Transverse colon (tissue), 4 donors: Measurements from ENCODE around the gene MRPS21. TPM values are rescaled to one million over a fixed set of nuclear protein-coding genes. Genes with fewer than 3 reads are reported as not detected.
"Not testable (repeated sequence)": the region's sequence is repeated elsewhere in the genome, so short reads cannot be mapped to it uniquely, and the experiment has no call there.

Experiments used
- DNase-seq: peaks from one replicate; pipeline ENCODE4 v3.0.0-alpha.2; 2019
- H3K27ac ChIP-seq, 4 donors: fragments of 200-600 bp; sonication (generic); 2 replicates each; pipeline ENCODE4 v1.5.1; 2016 to 2018; ENCODE audit warnings: inconsistent platforms in 4 of 4
- H3K27me3 ChIP-seq: fragments of 200-600 bp; sonication (generic); 2 replicates; pipeline ENCODE4 v1.5.1; 2017; ENCODE audit warnings: inconsistent platforms
- H3K36me3 ChIP-seq, 4 donors: fragments of 200-600 bp; sonication (generic); 2 replicates each; pipeline ENCODE4 v1.5.1; 2017 to 2019; ENCODE audit warnings: inconsistent platforms in 4 of 4
- H3K4me1 ChIP-seq, 4 donors: fragments of 200-600 bp; sonication (generic); 2 replicates each; pipeline ENCODE4 v1.5.1; 2017 to 2020; ENCODE audit warnings: inconsistent platforms in 4 of 4
- H3K4me3 ChIP-seq, 4 donors: fragments of 200-600 bp; sonication (generic); 1 replicate in 1 of 4; 2 replicates in 3 of 4; pipeline versions ENCODE4 v1.5.1 to v1.6.1; 2017 to 2019; ENCODE audit warnings: inconsistent platforms in 4 of 4
- H3K9me3 ChIP-seq, 2 donors: fragments of 200-600 bp; sonication (generic); 2 replicates each; pipeline ENCODE4 v1.5.1; 2017 to 2019; ENCODE audit warnings: inconsistent platforms in 2 of 2
- EP300 ChIP-seq: sonication (generic); formaldehyde crosslinking; IDR thresholded peaks from one replicate; pipeline ENCODE4 v1.6.1; 2017; ENCODE audit warnings: antibody characterized with exemption, low read depth
- POLR2A ChIP-seq: fragments of 450-650 bp; IDR thresholded peaks from one replicate; pipeline ENCODE4 v1.6.1; 2016; ENCODE audit warnings: antibody characterized with exemption, mild to moderate bottlenecking, moderate library complexity
- POLR2AphosphoS5 ChIP-seq, 3 donors: sonication (generic); formaldehyde crosslinking; IDR thresholded peaks; one replicate each; pipeline ENCODE4 v1.6.1; 2016; ENCODE audit warnings: antibody characterized with exemption in 3 of 3
- WGBS, 2 donors: methylation state at CpG; one replicate each; pipeline ENCODE4 v1.1.5; 2018; ENCODE audit warnings: low coverage in 1 of 2; 5-methylcytosine and 5-hydroxymethylcytosine counted together
- in situ Hi-C, 4 donors: fragments of 200-750 bp; cut with MboI; loops; one replicate each; pipeline versions ENCODE4 v1.15.0 to v1.15.1; 2017; ENCODE audit warnings: low sequenced_read_pairs in 3 of 4, low pct_ligation_motif_present in 1 of 4, low pct_unique_long_range_greater_than_20kb in 1 of 4
- intact Hi-C: fragments of 100-400 bp; cut with DNase I; formaldehyde crosslinking; loops from one replicate; pipeline ENCODE4 v1.15.1; 2023; ENCODE audit warnings: low total_unique reads
- total RNA-seq, 4 donors: library from RNA; depleted of rRNA; stranded (reverse); fragments of >200 nt; gene quantifications; one replicate each; pipeline ENCODE4 v1.1.0, GENCODE V29; 2016
- TF ChIP-seq, protein P1 (sequence below), 5 experiments: fragments of 200-600 bp in 3 of 5; fragments of 450-650 bp in 2 of 5; sonication (generic) in 3 of 5; IDR thresholded peaks; 1 replicate in 2 of 5; 2 replicates in 3 of 5; pipeline ENCODE4 v1.5.1; 2016 to 2017; ENCODE audit warnings: antibody characterized with exemption in 5 of 5, inconsistent platforms in 3 of 5, mild to moderate bottlenecking in 2 of 5, moderate library complexity in 1 of 5

The MRPS21 gene
- total RNA-seq, 4 donors from 2014 or later, result 8.6 to 31.6 (median 25.7) TPM

GRCh38 chr1:150302338-150302737 lies 8.7 kb downstream of the MRPS21 start:
- intact Hi-C loops, result no loop called here
- WGBS, 2 donors, result 87% methylated on average over 6 of the region's 6 CpGs; no CpG with 5 or more reads in 1 of the 2 donors
- Histone ChIP-seq H3K4me3 (no peak overlapping the region), H3K4me1 (peaks cover 0 to 9% (median 0%) of the 10 kb centered on the region in 4 donors), H3K27ac (no peak overlapping the region), H3K27me3 (no peaks in the 10 kb centered on the region), H3K36me3 (peaks cover 0 to 7% (median 0%) of the 10 kb centered on the region in 4 donors), H3K9me3 (no peaks in the 10 kb centered on the region)
- in situ Hi-C loops, result no loop called here
- no peak for DNase-seq
- TF ChIP-seq EP300 (no peak), POLR2AphosphoS5 (IDR thresholded peaks at IDR 0.05) (no peak), POLR2A (no peak)
- TF ChIP-seq, protein P1, sequence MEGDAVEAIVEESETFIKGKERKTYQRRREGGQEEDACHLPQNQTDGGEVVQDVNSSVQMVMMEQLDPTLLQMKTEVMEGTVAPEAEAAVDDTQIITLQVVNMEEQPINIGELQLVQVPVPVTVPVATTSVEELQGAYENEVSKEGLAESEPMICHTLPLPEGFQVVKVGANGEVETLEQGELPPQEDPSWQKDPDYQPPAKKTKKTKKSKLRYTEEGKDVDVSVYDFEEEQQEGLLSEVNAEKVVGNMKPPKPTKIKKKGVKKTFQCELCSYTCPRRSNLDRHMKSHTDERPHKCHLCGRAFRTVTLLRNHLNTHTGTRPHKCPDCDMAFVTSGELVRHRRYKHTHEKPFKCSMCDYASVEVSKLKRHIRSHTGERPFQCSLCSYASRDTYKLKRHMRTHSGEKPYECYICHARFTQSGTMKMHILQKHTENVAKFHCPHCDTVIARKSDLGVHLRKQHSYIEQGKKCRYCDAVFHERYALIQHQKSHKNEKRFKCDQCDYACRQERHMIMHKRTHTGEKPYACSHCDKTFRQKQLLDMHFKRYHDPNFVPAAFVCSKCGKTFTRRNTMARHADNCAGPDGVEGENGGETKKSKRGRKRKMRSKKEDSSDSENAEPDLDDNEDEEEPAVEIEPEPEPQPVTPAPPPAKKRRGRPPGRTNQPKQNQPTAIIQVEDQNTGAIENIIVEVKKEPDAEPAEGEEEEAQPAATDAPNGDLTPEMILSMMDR (IDR thresholded peaks at IDR 0.05), result no peak

DNA sequence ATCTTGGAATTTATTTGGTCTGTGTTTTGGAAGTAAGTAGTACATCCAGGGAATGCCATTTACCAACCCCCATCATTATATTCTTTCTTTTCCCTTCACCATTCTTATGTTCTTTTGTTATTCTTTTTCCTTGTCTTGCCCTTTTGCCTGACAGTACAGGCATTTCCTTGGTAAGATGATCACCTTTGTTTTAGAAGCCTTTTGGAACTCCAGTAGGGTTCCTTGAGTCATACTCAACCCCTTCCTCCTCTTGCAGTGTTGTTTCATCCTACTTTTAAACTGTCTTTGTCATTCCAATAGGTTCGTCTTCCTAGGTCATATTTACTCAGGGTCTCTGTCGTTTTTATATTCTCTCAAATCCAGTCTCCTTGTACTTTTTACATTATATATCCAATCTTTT lies 9.2 kb downstream of the MRPS21 start:
- no peaks in the 10 kb centered on the region for H3K9me3 ChIP-seq
- peaks cover 0 to 6% (median 2%) of the 10 kb centered on the region in 4 donors for H3K36me3 ChIP-seq
- intact Hi-C loops (no loop called here), in situ Hi-C loops (no loop called here)
- TF ChIP-seq POLR2A (no peak), EP300 (no peak), POLR2AphosphoS5 (IDR thresholded peaks at IDR 0.05) (no peak)
- TF ChIP-seq, protein P1 (IDR thresholded peaks at IDR 0.05), result no peak
- no peak overlapping the region for H3K27ac ChIP-seq
- peaks cover 0 to 9% (median 0%) of the 10 kb centered on the region in 4 donors for H3K4me1 ChIP-seq
- no peak overlapping the region for H3K4me3 ChIP-seq
- no peak for DNase-seq
- no peaks in the 10 kb centered on the region for H3K27me3 ChIP-seq
- WGBS, 2 donors, result 77 to 83% methylated on average over 2 of the region's 2 CpGs

- H3K4me3 ChIP-seq, H3K36me3 ChIP-seq, H3K27me3 ChIP-seq, H3K27ac ChIP-seq, DNase-seq, H3K9me3 ChIP-seq, H3K4me1 ChIP-seq, intact Hi-C loops, in situ Hi-C loops: not testable (repeated sequence)
- 92 to 93% methylated on average over 4 to 9 of the region's 9 CpGs for WGBS, 2 donors
Observed at GRCh38 chr1:150308585-150308984, 14.9 kb downstream of the MRPS21 start.

DNA sequence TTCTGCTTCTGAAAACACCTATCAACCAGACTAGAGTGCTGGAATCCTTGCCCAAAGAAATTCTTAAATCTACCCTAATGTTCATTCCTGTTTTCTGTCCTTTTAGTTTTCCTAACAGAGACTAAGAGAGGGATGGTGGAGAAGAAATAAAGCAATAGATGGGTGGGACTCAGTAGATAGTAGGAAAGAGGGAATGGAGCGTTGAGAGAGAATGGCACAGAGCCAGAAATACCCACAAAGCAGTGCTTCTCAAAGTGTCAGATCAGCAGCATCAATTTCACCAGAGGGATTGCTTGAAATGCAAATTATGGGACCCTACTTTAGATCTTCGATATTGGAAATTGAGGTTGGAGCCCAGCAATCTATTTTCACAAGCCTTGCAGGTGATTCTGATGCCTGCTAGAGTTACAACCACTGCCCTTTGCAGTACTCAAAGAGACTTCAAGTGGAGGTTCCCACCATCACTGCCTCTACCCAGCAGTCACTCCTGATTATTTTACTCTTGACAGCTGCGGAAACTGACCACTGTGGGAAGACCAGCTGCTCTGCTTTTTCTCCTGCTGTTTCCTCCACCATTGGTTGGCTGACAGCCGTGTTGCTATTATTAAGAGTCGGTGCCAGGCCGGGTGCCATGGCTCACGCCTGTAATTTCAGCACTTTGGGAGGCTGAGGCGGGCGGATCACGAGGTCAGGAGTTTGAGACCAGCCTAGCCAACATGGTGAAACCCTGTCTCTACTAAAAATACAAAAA lies 16.3 kb downstream of the MRPS21 start:
- Histone ChIP-seq H3K4me3 (no peak overlapping the region), H3K36me3 (peaks cover 0 to 8% (median 2%) of the 10 kb centered on the region in 4 donors), H3K9me3 (no peaks in the 10 kb centered on the region), H3K4me1 (no peaks in the 10 kb centered on the region), H3K27ac (no peak overlapping the region), H3K27me3 (no peaks in the 10 kb centered on the region)
- TF ChIP-seq POLR2AphosphoS5 (IDR thresholded peaks at IDR 0.05) (no peak), POLR2A (no peak), EP300 (no peak)
- TF ChIP-seq, protein P1 (IDR thresholded peaks at IDR 0.05), result no peak
- WGBS, 2 donors, result 67 to 89% methylated on average over 2 to 10 of the region's 10 CpGs
- in situ Hi-C loops, result no loop called here
- intact Hi-C loops, result no loop called here
- DNase-seq, result no peak
